GM23338 (cell line): ENCODE data around the gene GPATCH8. TPM values are rescaled to one million over a fixed set of nuclear protein-coding genes. Genes with fewer than 3 reads are reported as not detected.

ENCODE experiments used
- ATAC-seq: fragments of 200-7000 bp; cut with Tn5 transposase; 3 replicates; pipeline ENCODE4 v1.9.1; 2020
- DNase-seq: peaks from one replicate; pipeline ENCODE4 v3.0.0-alpha.2; 2015; ENCODE audit warnings: low spot score
- H2AFZ ChIP-seq: fragments of 200-600 bp; sonication (generic); 2 replicates; pipeline ENCODE4 v1.8.0; 2016; ENCODE audit warnings: antibody characterized with exemption, mild to moderate bottlenecking, moderate library complexity
- H3F3A ChIP-seq: fragments of 200-600 bp; sonication (generic); replicated peaks from 2 replicates; pipeline ENCODE4 v1.8.0; 2017; ENCODE audit warnings: antibody characterized with exemption, mixed run types, low read depth
- H3K27ac ChIP-seq: fragments of 200-600 bp; sonication (generic); 2 replicates; pipeline ENCODE4 v1.6.1; 2016; ENCODE audit warnings: low read depth
- H3K27me3 ChIP-seq: fragments of 200-600 bp; sonication (generic); 2 replicates; pipeline ENCODE4 v1.8.0; 2016; ENCODE audit warnings: mild to moderate bottlenecking, mixed run types, moderate library complexity; ENCODE audit not compliant: insufficient read depth
- H3K36me3 ChIP-seq: fragments of 200-600 bp; sonication (generic); 2 replicates; pipeline ENCODE4 v1.8.0; 2016; ENCODE audit warnings: mild to moderate bottlenecking; ENCODE audit not compliant: insufficient read depth
- H3K4me1 ChIP-seq: fragments of 200-600 bp; sonication (generic); 2 replicates; pipeline ENCODE4 v1.8.0; 2016; ENCODE audit warnings: mild to moderate bottlenecking, moderate library complexity; ENCODE audit not compliant: insufficient read depth
- H3K4me2 ChIP-seq: fragments of 200-600 bp; sonication (generic); 2 replicates; pipeline ENCODE4 v1.7.1; 2017; ENCODE audit warnings: mixed run types
- H3K4me3 ChIP-seq: fragments of 200-600 bp; sonication (generic); 2 replicates; pipeline ENCODE4 v1.6.1; 2016; ENCODE audit warnings: mixed run types
- H3K79me2 ChIP-seq: fragments of 200-600 bp; sonication (generic); replicated peaks from 2 replicates; pipeline ENCODE4 v1.8.0; 2017; ENCODE audit warnings: mild to moderate bottlenecking; ENCODE audit not compliant: insufficient read depth
- H3K9me2 ChIP-seq: fragments of 200-600 bp; sonication (generic); 2 replicates; pipeline ENCODE4 v1.8.0; 2017; ENCODE audit not compliant: insufficient read depth
- H4K20me1 ChIP-seq: fragments of 200-600 bp; sonication (generic); replicated peaks from 2 replicates; pipeline ENCODE4 v1.8.0; 2017; ENCODE audit warnings: mild to moderate bottlenecking; ENCODE audit not compliant: insufficient read depth
- H3K27ac Mint-ChIP-seq: 2 replicates; pipeline ENCODE4 v1.8.0; 2020; ENCODE audit warnings: inconsistent platforms, mild to moderate bottlenecking, moderate library complexity, mixed read lengths
- H3K27me3 Mint-ChIP-seq: 3 replicates; pipeline ENCODE4 v1.8.0; 2022; ENCODE audit warnings: low read depth, mild to moderate bottlenecking, moderate library complexity, mixed read lengths, inconsistent platforms; ENCODE audit not compliant: insufficient read depth, poor library complexity
- H3K36me3 Mint-ChIP-seq: 3 replicates; pipeline ENCODE4 v1.8.0; 2021; ENCODE audit warnings: low read depth, mild to moderate bottlenecking, inconsistent platforms, moderate library complexity, mixed read lengths
- H3K4me1 Mint-ChIP-seq: 3 replicates; pipeline ENCODE4 v1.8.0; 2020; ENCODE audit warnings: mild to moderate bottlenecking, inconsistent platforms, mixed read lengths
- H3K4me3 Mint-ChIP-seq: 3 replicates; pipeline ENCODE4 v1.8.0; 2021; ENCODE audit warnings: moderate library complexity, mild to moderate bottlenecking, inconsistent platforms, mixed read lengths
- H3K9me3 Mint-ChIP-seq: 3 replicates; pipeline ENCODE4 v1.8.0; 2020; ENCODE audit warnings: moderate library complexity, mild to moderate bottlenecking, inconsistent platforms, mixed read lengths
- CTCF ChIP-seq, 2 experiments: fragments of 200-600 bp in 1 of 2; sonication (generic) in 1 of 2; conservative IDR thresholded peaks; 2 replicates each; pipeline versions ENCODE4 v1.5.1 to v1.6.1; 2016 to 2017; ENCODE audit warnings: antibody characterized with exemption in 2 of 2, low read depth in 2 of 2, mild to moderate bottlenecking in 2 of 2, moderate library complexity in 1 of 2
- EZH2 ChIP-seq: fragments of 200-600 bp; sonication (generic); IDR thresholded peaks from one replicate; pipeline ENCODE4 v1.8.0; 2017; ENCODE audit warnings: antibody characterized with exemption, mild to moderate bottlenecking, low read depth; ENCODE audit not compliant: unreplicated experiment
- POLR2AphosphoS5 ChIP-seq: IDR thresholded peaks from 2 replicates; pipeline ENCODE4 v1.6.1; 2016; ENCODE audit warnings: antibody characterized with exemption, low read depth
- ZNF114 ChIP-seq: fragments of 250-450 bp; sonication (Bioruptor Pico); IDR thresholded peaks from 2 replicates; pipeline ENCODE4 v1.5.0; 2020; ENCODE audit warnings: mild to moderate bottlenecking, moderate library complexity
- polyA plus RNA-seq: library from polyadenylated mRNA; unstranded; fragments of >200 nt; fragmentation: Nextera tagmentation; extraction: Ambion mirVana; gene quantifications from 2 replicates; pipeline ENCODE4 v1.2.1, GENCODE V29; 2016
- total RNA-seq: library from RNA; depleted of rRNA; stranded (reverse); fragments of >200 nt; shearing (Covaris generic); gene quantifications from 2 replicates; pipeline ENCODE4 v1.2.3, GENCODE V29; 2014
- TF ChIP-seq, protein P1 (sequence below): fragments of 250-450 bp; sonication (Bioruptor Pico); IDR thresholded peaks from 2 replicates; pipeline ENCODE4 v1.5.0; 2020; ENCODE audit warnings: mild to moderate bottlenecking, moderate library complexity

GPATCH8 gene
- total and polyA plus RNA-seq, 2 experiments from 2014 or later: 44.4 to 76.5 TPM

GRCh38 chr17:44361292-44362260, 141.6 kb downstream of the GPATCH8 start:
- Histone ChIP-seq H2AFZ (no peak overlapping the region), H3K4me3 (peak overlapping the region; percentile 88; the same call in 1 of the 2 replicates), H4K20me1 (peaks cover 19% of the 10 kb centered on the region), H3K4me1 (peaks cover 26% of the 10 kb centered on the region), H3F3A (0 out of 2 replicates have a peak, but pooled peaks cover 10% of the 10 kb centered on the region), H3K79me2 (no peaks in the 10 kb centered on the region), H3K27me3 (peaks cover 17% of the 10 kb centered on the region; the same call in 1 of the 2 replicates), H3K36me3 (no peaks in the 10 kb centered on the region), H3K4me2 (peak overlapping the region; percentile 87), H3K27ac (no peak overlapping the region), H3K9me2 (no peaks in the 10 kb centered on the region)
- Mint-ChIP-seq H3K27ac (no peak overlapping the region), H3K36me3 (peaks cover 4% of the 10 kb centered on the region; the same call in 2 of the 3 replicates), H3K27me3 (peaks cover 18% of the 10 kb centered on the region), H3K4me1 (peaks cover 33% of the 10 kb centered on the region), H3K4me3 (peak overlapping the region; percentile 82), H3K9me3 (no peaks in the 10 kb centered on the region)
- ATAC-seq (peak; percentile 7), DNase-seq (peak; percentile 39)
- no peak for TF ChIP-seq POLR2AphosphoS5

DNA sequence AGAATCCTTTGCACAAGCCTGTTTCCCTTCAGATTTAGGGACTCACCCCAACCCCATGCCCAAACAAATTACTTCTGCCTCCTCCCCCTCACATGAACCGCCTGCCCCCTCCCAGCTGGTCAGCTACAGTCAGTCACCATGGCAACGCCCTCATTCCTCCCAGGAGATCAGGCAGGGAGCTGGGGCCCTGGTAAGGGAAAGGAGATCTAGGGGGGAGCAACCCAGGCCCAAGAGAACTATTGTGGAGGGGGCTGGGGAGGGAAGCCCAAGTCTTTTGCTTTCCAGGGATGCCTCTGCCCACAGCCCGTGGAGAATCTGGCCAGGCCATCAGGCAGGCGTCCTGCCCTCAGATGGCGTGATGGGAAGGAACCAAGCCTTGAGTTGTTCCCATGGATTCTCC, 142.4 kb downstream of the GPATCH8 start:
- H3K36me3 Mint-ChIP-seq: peaks cover 4% of the 10 kb centered on the region; the same call in 2 of the 3 replicates

More for the DNA sequence above, 142.4 kb downstream of the GPATCH8 start:
- Mint-ChIP-seq H3K9me3 (no peaks in the 10 kb centered on the region), H3K27ac (no peak overlapping the region), H3K4me3 (peak overlapping the region; percentile 46), H3K27me3 (peaks cover 20% of the 10 kb centered on the region), H3K4me1 (peaks cover 33% of the 10 kb centered on the region)
- ATAC-seq: peak; percentile 15
- 0 out of 2 replicates have a peak, but pooled peaks cover 10% of the 10 kb centered on the region for H3F3A ChIP-seq
- DNase-seq: peak; percentile 69
- peaks cover 19% of the 10 kb centered on the region for H4K20me1 ChIP-seq
- H3K9me2 ChIP-seq: no peaks in the 10 kb centered on the region
- peak overlapping the region; percentile 41; the same call in 1 of the 2 replicates for H3K4me3 ChIP-seq
- no peak overlapping the region for H2AFZ ChIP-seq
- TF ChIP-seq EZH2 (no peak), CTCF (conservative IDR thresholded peaks at IDR 0.05; ENCODE audit: low read depth in 2 of 2) (no peak), ZNF114 (CRISPR knock-in tag) (no peak)
- TF ChIP-seq, protein P1, sequence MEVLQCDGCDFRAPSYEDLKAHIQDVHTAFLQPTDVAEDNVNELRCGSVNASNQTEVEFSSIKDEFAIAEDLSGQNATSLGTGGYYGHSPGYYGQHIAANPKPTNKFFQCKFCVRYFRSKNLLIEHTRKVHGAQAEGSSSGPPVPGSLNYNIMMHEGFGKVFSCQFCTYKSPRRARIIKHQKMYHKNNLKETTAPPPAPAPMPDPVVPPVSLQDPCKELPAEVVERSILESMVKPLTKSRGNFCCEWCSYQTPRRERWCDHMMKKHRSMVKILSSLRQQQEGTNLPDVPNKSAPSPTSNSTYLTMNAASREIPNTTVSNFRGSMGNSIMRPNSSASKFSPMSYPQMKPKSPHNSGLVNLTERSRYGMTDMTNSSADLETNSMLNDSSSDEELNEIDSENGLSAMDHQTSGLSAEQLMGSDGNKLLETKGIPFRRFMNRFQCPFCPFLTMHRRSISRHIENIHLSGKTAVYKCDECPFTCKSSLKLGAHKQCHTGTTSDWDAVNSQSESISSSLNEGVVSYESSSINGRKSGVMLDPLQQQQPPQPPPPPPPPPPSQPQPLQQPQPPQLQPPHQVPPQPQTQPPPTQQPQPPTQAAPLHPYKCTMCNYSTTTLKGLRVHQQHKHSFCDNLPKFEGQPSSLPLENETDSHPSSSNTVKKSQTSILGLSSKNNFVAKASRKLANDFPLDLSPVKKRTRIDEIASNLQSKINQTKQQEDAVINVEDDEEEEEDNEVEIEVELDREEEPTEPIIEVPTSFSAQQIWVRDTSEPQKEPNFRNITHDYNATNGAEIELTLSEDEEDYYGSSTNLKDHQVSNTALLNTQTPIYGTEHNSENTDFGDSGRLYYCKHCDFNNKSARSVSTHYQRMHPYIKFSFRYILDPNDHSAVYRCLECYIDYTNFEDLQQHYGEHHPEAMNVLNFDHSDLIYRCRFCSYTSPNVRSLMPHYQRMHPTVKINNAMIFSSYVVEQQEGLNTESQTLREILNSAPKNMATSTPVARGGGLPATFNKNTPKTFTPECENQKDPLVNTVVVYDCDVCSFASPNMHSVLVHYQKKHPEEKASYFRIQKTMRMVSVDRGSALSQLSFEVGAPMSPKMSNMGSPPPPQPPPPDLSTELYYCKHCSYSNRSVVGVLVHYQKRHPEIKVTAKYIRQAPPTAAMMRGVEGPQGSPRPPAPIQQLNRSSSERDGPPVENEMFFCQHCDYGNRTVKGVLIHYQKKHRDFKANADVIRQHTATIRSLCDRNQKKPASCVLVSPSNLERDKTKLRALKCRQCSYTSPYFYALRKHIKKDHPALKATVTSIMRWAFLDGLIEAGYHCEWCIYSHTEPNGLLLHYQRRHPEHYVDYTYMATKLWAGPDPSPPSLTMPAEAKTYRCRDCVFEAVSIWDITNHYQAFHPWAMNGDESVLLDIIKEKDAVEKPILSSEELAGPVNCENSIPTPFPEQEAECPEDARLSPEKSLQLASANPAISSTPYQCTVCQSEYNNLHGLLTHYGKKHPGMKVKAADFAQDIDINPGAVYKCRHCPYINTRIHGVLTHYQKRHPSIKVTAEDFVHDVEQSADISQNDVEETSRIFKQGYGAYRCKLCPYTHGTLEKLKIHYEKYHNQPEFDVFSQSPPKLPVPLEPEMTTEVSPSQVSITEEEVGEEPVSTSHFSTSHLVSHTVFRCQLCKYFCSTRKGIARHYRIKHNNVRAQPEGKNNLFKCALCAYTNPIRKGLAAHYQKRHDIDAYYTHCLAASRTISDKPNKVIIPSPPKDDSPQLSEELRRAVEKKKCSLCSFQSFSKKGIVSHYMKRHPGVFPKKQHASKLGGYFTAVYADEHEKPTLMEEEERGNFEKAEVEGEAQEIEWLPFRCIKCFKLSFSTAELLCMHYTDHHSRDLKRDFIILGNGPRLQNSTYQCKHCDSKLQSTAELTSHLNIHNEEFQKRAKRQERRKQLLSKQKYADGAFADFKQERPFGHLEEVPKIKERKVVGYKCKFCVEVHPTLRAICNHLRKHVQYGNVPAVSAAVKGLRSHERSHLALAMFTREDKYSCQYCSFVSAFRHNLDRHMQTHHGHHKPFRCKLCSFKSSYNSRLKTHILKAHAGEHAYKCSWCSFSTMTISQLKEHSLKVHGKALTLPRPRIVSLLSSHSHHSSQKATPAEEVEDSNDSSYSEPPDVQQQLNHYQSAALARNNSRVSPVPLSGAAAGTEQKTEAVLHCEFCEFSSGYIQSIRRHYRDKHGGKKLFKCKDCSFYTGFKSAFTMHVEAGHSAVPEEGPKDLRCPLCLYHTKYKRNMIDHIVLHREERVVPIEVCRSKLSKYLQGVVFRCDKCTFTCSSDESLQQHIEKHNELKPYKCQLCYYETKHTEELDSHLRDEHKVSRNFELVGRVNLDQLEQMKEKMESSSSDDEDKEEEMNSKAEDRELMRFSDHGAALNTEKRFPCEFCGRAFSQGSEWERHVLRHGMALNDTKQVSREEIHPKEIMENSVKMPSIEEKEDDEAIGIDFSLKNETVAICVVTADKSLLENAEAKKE (CRISPR knock-in tag): no peak
- no peaks in the 10 kb centered on the region for H3K36me3 ChIP-seq
- peaks cover 26% of the 10 kb centered on the region for H3K4me1 ChIP-seq
- no peaks in the 10 kb centered on the region for H3K79me2 ChIP-seq
- peaks cover 17% of the 10 kb centered on the region; the same call in 1 of the 2 replicates for H3K27me3 ChIP-seq
- peak overlapping the region; percentile 87 for H3K4me2 ChIP-seq
- no peak overlapping the region for H3K27ac ChIP-seq
